Measurements from ENCODE around the gene BCR. TPM values are rescaled to one million over a fixed set of nuclear protein-coding genes. Genes with fewer than 3 reads are reported as not detected.

The BCR gene
- total and polyA plus RNA-seq, 2 of the 4 experiments (the other 2 are of a cell fraction) = 28.9 to 44.6 TPM

- TF ChIP-seq MAFK (IDR thresholded peaks at IDR 0.05; ENCODE audit: low read depth, low read length) (no peak; the same call in 1 of the 2 replicates), RCOR1 (IDR thresholded peaks at IDR 0.05; ENCODE audit: insufficient replicate concordance, low read length) (no peak), SMC3 (IDR thresholded peaks at IDR 0.05; ENCODE audit: low read depth, low read length) (no peak), BHLHE40 (IDR thresholded peaks at IDR 0.05; ENCODE audit: low read depth, low read length) (no peak), RFX5 (IDR thresholded peaks at IDR 0.05; ENCODE audit: low read depth, low read length) (no peak), FOS (IDR thresholded peaks at IDR 0.05; ENCODE audit: low read depth, low read length) (no peak), CEBPB (IDR thresholded peaks at IDR 0.05; ENCODE audit: low read depth, low read length) (no peak), MAZ (IDR thresholded peaks at IDR 0.05; ENCODE audit: borderline replicate concordance, low read depth, low read length) (no peak), CTCF (conservative IDR thresholded peaks at IDR 0.05; ENCODE audit: low read depth, low read length) (no peak), USF2 (IDR thresholded peaks at IDR 0.05; ENCODE audit: low read depth, low read length) (no peak)
- no TSS peak for BruUV-seq (replicated peaks)
- H3K4me3 ChIP-seq (ENCODE audit: insufficient read depth, low read depth, low read length) = no peak overlapping the region
- H3K9ac ChIP-seq (ENCODE audit: low read depth, low read length) = no peak overlapping the region
- H2AK5ac ChIP-seq (ENCODE audit: low read depth, low read length) = no peak overlapping the region
- WGBS, 2 experiments (ENCODE audit: extremely low coverage in 2 of 2, insufficient read length in 1 of 2) = 97% methylated on average over 12 of the region's 21 CpGs; no CpG with 5 or more reads in 1 of the 2 experiments
- H3K18ac ChIP-seq (ENCODE audit: low read depth, low read length) = no peak overlapping the region
- no peak overlapping the region for H3K4me2 ChIP-seq (ENCODE audit: low read depth, low read length)
- H3K14ac ChIP-seq (replicated peaks; ENCODE audit: low read depth, low read length) = no peak overlapping the region
- dilution Hi-C loops (cut with HindIII; ENCODE audit: low sequenced_read_pairs, unreplicated experiment) = no loop called here
- peaks cover 14% of the 10 kb centered on the region; the same call in 1 of the 2 replicates for H3K9me1 ChIP-seq (ENCODE audit: insufficient read depth, low read length)
- H4K91ac ChIP-seq (ENCODE audit: insufficient read depth, low read depth, low read length) = no peak overlapping the region
- in situ Hi-C loops (cut with MboI; ENCODE audit: low sequenced_read_pairs) = no loop called here
- peaks cover 39% of the 10 kb centered on the region for H3K36me3 ChIP-seq (ENCODE audit: control insufficient read depth, insufficient read depth, low read length)
- H3K23ac ChIP-seq (ENCODE audit: low read depth, low read length) = no peak overlapping the region
- H2BK20ac ChIP-seq (ENCODE audit: low read depth, low read length) = no peak overlapping the region
- no peak overlapping the region for H3K4ac ChIP-seq (ENCODE audit: low read depth, low read length)
- H3K4me1 ChIP-seq (ENCODE audit: control insufficient read depth, insufficient read depth, low read length) = peaks cover 5% of the 10 kb centered on the region; the same call in 1 of the 2 replicates
- no peak overlapping the region for H2BK5ac ChIP-seq (ENCODE audit: low read depth, low read length, poor library complexity, severe bottlenecking)
- intact Hi-C loops (cut with micrococcal nuclease) = no loop called here
- no peak overlapping the region for H4K8ac ChIP-seq (ENCODE audit: low read depth in 2 of 2, low read length in 2 of 2)
- peaks cover 17% of the 10 kb centered on the region for H4K20me1 ChIP-seq (ENCODE audit: insufficient read depth, low read length)
- H3K9me3 ChIP-seq (ENCODE audit: control insufficient read depth, insufficient read depth, low read length) = no peaks in the 10 kb centered on the region
- ATAC-seq (ENCODE audit: low read depth) (no peak), DNase-seq (no peak)
- no peak overlapping the region for H3K27ac ChIP-seq (ENCODE audit: insufficient read depth, low read length)
- no peak overlapping the region for H2AFZ ChIP-seq (replicated peaks; ENCODE audit: low read length, poor library complexity)
- no peak overlapping the region for H2BK120ac ChIP-seq (ENCODE audit: low read depth, low read length)
- no peak overlapping the region for H4K5ac ChIP-seq (ENCODE audit: low read depth, low read length)
- ChIA-PET POLR2A (ENCODE audit: unreplicated experiment) (no interaction called here), CTCF (no interaction called here)
- no peak overlapping the region for H2BK15ac ChIP-seq (ENCODE audit: low read depth, low read length)
- no peak overlapping the region for H3K56ac ChIP-seq (ENCODE audit: extremely low read depth, insufficient read depth, low read length)
- H3K79me1 ChIP-seq (ENCODE audit: low read depth in 1 of 2, low read length in 2 of 2) = peaks cover 0 to 11% of the 10 kb centered on the region in 2 experiments; a peak in 1 of 4 replicates
- no peaks in the 10 kb centered on the region for H3K27me3 ChIP-seq (ENCODE audit: control insufficient read depth, insufficient read depth, low read length)
- no peak overlapping the region for H2AK9ac ChIP-seq (replicated peaks; ENCODE audit: low read depth, low read length, poor library complexity)
Observed at GRCh38 chr22:23260645-23261581, 80.6 kb downstream of the BCR start.

Data from IMR-90 (cell line).